Subcutaneous abdominal adipose tissue (tissue), 5 donors: Measurements from ENCODE around the gene PIM3.

Source experiments
- H3K27ac ChIP-seq: one replicate; pipeline ENCODE4 v1.7.0; 2013; ENCODE audit warnings: low read depth, mild to moderate bottlenecking, inconsistent platforms, low read length, moderate library complexity
- H3K27me3 ChIP-seq, 5 donors: one replicate each; pipeline ENCODE4 v1.7.0; 2013; ENCODE audit warnings: low read length in 5 of 5, inconsistent platforms in 1 of 5; ENCODE audit not compliant: control insufficient read depth in 5 of 5, insufficient read depth in 4 of 5
- H3K36me3 ChIP-seq, 5 donors: one replicate each; pipeline ENCODE4 v1.7.0; 2013; ENCODE audit warnings: low read length in 5 of 5; ENCODE audit not compliant: control insufficient read depth in 5 of 5, insufficient read depth in 5 of 5
- H3K4me1 ChIP-seq, 5 donors: one replicate each; pipeline ENCODE4 v1.7.0; 2013; ENCODE audit warnings: low read length in 5 of 5, mild to moderate bottlenecking in 3 of 5, moderate library complexity in 1 of 5; ENCODE audit not compliant: control insufficient read depth in 5 of 5, insufficient read depth in 5 of 5
- H3K4me3 ChIP-seq, 5 donors: one replicate each; pipeline ENCODE4 v1.7.0; 2013; ENCODE audit warnings: low read length in 5 of 5, low read depth in 1 of 5
- H3K9ac ChIP-seq, 5 donors: one replicate each; pipeline ENCODE4 v1.7.0; 2013; ENCODE audit warnings: low read length in 5 of 5, mild to moderate bottlenecking in 4 of 5, moderate library complexity in 3 of 5
- H3K9me3 ChIP-seq, 5 donors: one replicate each; pipeline ENCODE4 v1.7.0; 2013; ENCODE audit warnings: low read length in 5 of 5; ENCODE audit not compliant: control insufficient read depth in 5 of 5
- donor health status: healthy.
- donor health status: healthy.
- donor health status: healthy.
- donor health status: healthy.
- donor health status: healthy.

The PIM3 gene

GRCh38 chr22:49934891-49935557 is 25.5 kb upstream of the PIM3 start:
- Histone ChIP-seq H3K27ac (peak overlapping the region; percentile 94), H3K9me3 (no peaks in the 10 kb centered on the region), H3K36me3 (no peaks in the 10 kb centered on the region), H3K4me1 (peaks cover 9 to 72% (median 60%) of the 10 kb centered on the region in 5 donors), H3K4me3 (peak overlapping the region in 4 of 5 donors; percentile 50 to 69 (median 64)), H3K27me3 (no peaks in the 10 kb centered on the region), H3K9ac (peak overlapping the region in 4 of 5 donors; percentile 83 to 95 (median 89))

DNA sequence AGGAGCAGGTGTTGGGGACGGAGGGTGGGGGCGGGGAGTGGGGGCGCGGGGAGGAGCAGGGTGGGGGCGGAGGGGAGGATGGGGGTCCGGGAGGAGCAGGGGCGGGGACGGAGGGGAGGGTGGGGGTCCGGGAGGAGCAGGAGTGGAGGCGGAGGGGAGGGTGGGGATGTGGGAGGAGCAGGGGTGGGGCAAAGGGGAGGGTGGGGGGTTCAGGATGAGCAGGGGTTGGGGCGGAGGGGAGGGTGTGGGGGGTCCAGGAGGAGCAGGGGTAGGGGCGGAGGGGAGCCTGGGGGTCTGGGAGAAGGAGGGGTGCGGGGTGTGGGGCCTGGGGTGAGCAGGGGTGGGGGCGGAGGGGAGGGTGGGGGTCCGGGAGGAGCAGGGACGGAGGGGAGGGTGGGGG is 25.0 kb upstream of the PIM3 start:
- H3K4me3 ChIP-seq = no peak overlapping the region
- H3K27ac ChIP-seq = no peak overlapping the region
- no peaks in the 10 kb centered on the region for H3K36me3 ChIP-seq
- no peaks in the 10 kb centered on the region for H3K27me3 ChIP-seq
- no peak overlapping the region for H3K9ac ChIP-seq
- H3K4me1 ChIP-seq = peaks cover 6 to 67% (median 54%) of the 10 kb centered on the region in 5 donors
- no peaks in the 10 kb centered on the region for H3K9me3 ChIP-seq

- Histone ChIP-seq H3K4me1 (peaks cover 4 to 65% (median 47%) of the 10 kb centered on the region in 5 donors), H3K27me3 (no peaks in the 10 kb centered on the region), H3K4me3 (peak overlapping the region in 3 of 5 donors; percentile 6 to 54 (median 36)), H3K9ac (peak overlapping the region in 4 of 5 donors; percentile 16 to 69 (median 48)), H3K36me3 (no peaks in the 10 kb centered on the region), H3K27ac (peak overlapping the region; percentile 84), H3K9me3 (no peaks in the 10 kb centered on the region)
Observed at GRCh38 chr22:49936018-49936972, 24.3 kb upstream of the PIM3 start.

DNA sequence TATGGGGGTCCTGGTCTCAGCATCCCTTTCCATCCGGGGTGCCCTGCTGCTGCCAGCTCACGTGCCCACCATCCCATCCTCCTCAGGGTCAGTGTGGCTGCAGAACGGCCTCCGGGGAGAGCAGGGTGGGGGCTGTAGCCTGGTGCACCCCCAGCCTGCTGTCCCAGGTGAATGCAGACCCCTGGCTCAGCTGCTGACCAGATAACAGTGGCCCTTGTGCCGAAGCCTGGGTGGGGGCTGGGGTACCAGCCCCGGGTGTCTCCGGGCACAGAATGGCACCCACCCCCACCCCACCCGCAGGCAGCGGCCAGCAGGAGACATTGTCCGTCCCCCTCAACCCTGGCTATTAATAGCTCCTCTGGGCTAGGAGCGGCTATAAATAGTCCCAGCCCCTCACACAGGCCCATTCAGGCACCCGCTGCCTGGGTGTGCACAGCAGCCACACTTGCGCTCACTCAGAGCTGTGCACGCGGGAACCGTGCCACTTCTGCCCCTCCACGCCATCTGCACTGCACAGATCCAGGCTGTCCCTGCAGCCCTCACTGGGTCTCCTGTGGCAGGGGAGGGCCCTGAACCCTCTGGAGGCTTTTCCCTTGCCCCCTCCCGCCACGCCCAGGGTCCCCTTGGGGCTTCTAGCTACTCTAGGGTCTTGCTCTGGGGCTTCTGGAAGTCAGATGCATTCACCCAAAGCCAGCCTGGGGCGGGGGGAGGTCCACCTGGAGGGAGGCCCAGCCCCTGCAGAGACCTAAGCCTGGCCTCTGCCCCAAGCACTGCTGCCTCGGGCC is 23.4 kb upstream of the PIM3 start:
- Histone ChIP-seq H3K27ac (peak overlapping the region; percentile 84), H3K4me1 (peaks cover 4 to 67% (median 42%) of the 10 kb centered on the region in 5 donors), H3K36me3 (no peaks in the 10 kb centered on the region), H3K4me3 (peak overlapping the region in 3 of 5 donors; percentile 17 to 54 (median 36)), H3K27me3 (no peaks in the 10 kb centered on the region), H3K9ac (peak overlapping the region in 3 of 5 donors; percentile 42 to 69 (median 55)), H3K9me3 (no peaks in the 10 kb centered on the region)

GRCh38 chr22:49937758-49938564 is 22.6 kb upstream of the PIM3 start:
- Histone ChIP-seq H3K9ac (peak overlapping the region in 2 of 5 donors; percentile 22 to 71), H3K27me3 (no peaks in the 10 kb centered on the region), H3K27ac (peak overlapping the region; percentile 84), H3K9me3 (no peaks in the 10 kb centered on the region), H3K36me3 (no peaks in the 10 kb centered on the region), H3K4me1 (peaks cover 4 to 66% (median 40%) of the 10 kb centered on the region in 5 donors), H3K4me3 (peak overlapping the region in 2 of 5 donors; percentile 17 to 24)

GRCh38 chr22:49938565-49939136 is 21.9 kb upstream of the PIM3 start:
- Histone ChIP-seq H3K9me3 (no peaks in the 10 kb centered on the region), H3K27ac (peak overlapping the region; percentile 84), H3K9ac (peak overlapping the region in 1 of 5 donors; percentile 71), H3K4me3 (no peak overlapping the region), H3K4me1 (peaks cover 1 to 59% (median 33%) of the 10 kb centered on the region in 5 donors), H3K27me3 (no peaks in the 10 kb centered on the region), H3K36me3 (no peaks in the 10 kb centered on the region)

DNA sequence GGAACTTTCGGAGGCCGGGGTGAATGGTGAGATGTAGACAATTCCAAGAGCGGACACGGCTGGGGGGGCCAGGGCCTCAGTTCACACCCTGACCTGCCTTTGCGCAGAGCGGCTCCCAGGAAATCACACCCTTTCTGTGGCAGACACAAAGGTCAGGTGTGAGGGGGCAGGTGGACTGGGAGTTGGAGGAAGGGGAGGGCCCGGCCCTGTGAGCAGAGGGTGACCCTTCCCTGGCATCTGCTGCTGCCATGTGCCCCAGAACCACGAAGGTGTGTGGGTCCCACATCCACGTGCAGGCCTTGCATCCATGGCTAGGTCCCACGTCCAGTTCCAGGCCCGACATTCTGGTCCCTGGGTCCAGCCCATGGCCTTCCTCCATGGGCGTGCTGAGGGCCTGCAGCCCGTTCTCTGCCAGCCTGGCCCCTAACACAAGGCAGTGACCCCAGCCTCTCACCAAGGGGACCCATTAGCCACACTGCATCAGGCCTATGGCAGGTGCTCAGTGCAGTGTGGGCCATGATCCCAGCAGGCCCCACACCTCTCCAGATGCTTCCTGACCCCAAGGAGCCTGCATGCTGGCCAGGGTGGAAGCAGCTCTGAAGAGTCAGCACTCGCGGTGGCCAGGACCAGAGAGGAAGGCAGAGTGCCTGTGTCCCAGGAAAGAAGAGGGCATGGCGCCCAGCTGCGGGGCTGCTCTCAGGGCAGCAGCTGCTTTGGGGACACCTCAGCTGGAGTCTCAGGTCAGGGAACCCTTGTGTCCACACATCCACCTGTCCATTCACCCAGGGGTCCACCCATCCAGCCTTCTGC is 18.9 kb upstream of the PIM3 start:
- no peak overlapping the region for H3K27ac ChIP-seq
- no peaks in the 10 kb centered on the region for H3K9me3 ChIP-seq
- no peak overlapping the region for H3K9ac ChIP-seq
- peaks cover 1 to 44% (median 15%) of the 10 kb centered on the region in 5 donors for H3K4me1 ChIP-seq
- no peaks in the 10 kb centered on the region for H3K36me3 ChIP-seq
- H3K27me3 ChIP-seq = no peaks in the 10 kb centered on the region
- no peak overlapping the region for H3K4me3 ChIP-seq

- Histone ChIP-seq H3K9me3 (no peaks in the 10 kb centered on the region), H3K9ac (no peak overlapping the region), H3K36me3 (no peaks in the 10 kb centered on the region), H3K4me3 (no peak overlapping the region), H3K4me1 (peaks cover 0 to 33% (median 4%) of the 10 kb centered on the region in 5 donors), H3K27me3 (no peaks in the 10 kb centered on the region), H3K27ac (no peak overlapping the region)
Observed at GRCh38 chr22:49942565-49943404, 17.8 kb upstream of the PIM3 start.
